ENCODE results near the gene CATSPER3.

The CATSPER3 gene

GRCh38 chr5:134967607-134968006, at the start of gene CATSPER3:
Gene CATSPER3, plus strand, starts transcription at chr5:134967907. Its CDS starts 85 bp downstream, at chr5:134967992.
- no peak for DNase-seq

- DNase-seq, result no peak
Observed at GRCh38 chr5:134918861-134919260, 48.8 kb upstream of the CATSPER3 start.

- no peak for DNase-seq
Observed at GRCh38 chr5:134920848-134921575, 46.7 kb upstream of the CATSPER3 start.

GRCh38 chr5:134932508-134932907, 35.2 kb upstream of the CATSPER3 start:
- DNase-seq, result no peak

- no peak for DNase-seq
Observed at GRCh38 chr5:134934202-134934601, 33.5 kb upstream of the CATSPER3 start.

GRCh38 chr5:134935711-134936602, 31.8 kb upstream of the CATSPER3 start:
- no peak for DNase-seq

- no peak for DNase-seq
Observed at GRCh38 chr5:134937526-134937925, 30.2 kb upstream of the CATSPER3 start.

- no peak for DNase-seq
Observed at GRCh38 chr5:134938030-134938429, 29.7 kb upstream of the CATSPER3 start.

- DNase-seq, result no peak
Observed at GRCh38 chr5:134939500-134939899, 28.2 kb upstream of the CATSPER3 start.

- no peak for DNase-seq
Observed at GRCh38 chr5:134943547-134943946, 24.2 kb upstream of the CATSPER3 start.

- DNase-seq, result no peak
Observed at GRCh38 chr5:134944630-134945029, 23.1 kb upstream of the CATSPER3 start.

- DNase-seq, result no peak
Observed at GRCh38 chr5:134945041-134945440, 22.7 kb upstream of the CATSPER3 start.

GRCh38 chr5:134948911-134949310, 18.8 kb upstream of the CATSPER3 start:
- DNase-seq, result no peak

- DNase-seq, result no peak
Observed at GRCh38 chr5:134949316-134949715, 18.4 kb upstream of the CATSPER3 start.

GRCh38 chr5:134957920-134958608, 9.6 kb upstream of the CATSPER3 start:
- DNase-seq, result no peak

GRCh38 chr5:134958755-134959154, 9.0 kb upstream of the CATSPER3 start:
- no peak for DNase-seq

- DNase-seq, result no peak
Observed at GRCh38 chr5:134963098-134963497, 4.6 kb upstream of the CATSPER3 start.

GRCh38 chr5:134964359-134965270, 3.1 kb upstream of the CATSPER3 start:
- DNase-seq, result no peak

GRCh38 chr5:134965271-134965825, 2.4 kb upstream of the CATSPER3 start:
- peak; percentile 5 to 11 for DNase-seq

GRCh38 chr5:134968055-134968454, 348 bp downstream of the CATSPER3 start:
- no peak for DNase-seq

- no peak for DNase-seq
Observed at GRCh38 chr5:134969166-134969565, 1.5 kb downstream of the CATSPER3 start.
